GM21737 (cell line): ENCODE results near the gene RACK1.
A peak's percentile ranks its signal among the peaks of the same experiment; 100 is the strongest.
"Not testable (repeated sequence)": the region's sequence is repeated elsewhere in the genome, so short reads cannot be mapped to it uniquely, and the experiment has no call there.

Source experiments
- ATAC-seq: cut with Tn5 transposase; IDR thresholded peaks from one replicate; pipeline ENCODE4 v1.9.1; 2021; ENCODE audit warnings: mild to moderate bottlenecking, moderate library complexity; ENCODE audit not compliant: unreplicated experiment

The RACK1 gene

DNA sequence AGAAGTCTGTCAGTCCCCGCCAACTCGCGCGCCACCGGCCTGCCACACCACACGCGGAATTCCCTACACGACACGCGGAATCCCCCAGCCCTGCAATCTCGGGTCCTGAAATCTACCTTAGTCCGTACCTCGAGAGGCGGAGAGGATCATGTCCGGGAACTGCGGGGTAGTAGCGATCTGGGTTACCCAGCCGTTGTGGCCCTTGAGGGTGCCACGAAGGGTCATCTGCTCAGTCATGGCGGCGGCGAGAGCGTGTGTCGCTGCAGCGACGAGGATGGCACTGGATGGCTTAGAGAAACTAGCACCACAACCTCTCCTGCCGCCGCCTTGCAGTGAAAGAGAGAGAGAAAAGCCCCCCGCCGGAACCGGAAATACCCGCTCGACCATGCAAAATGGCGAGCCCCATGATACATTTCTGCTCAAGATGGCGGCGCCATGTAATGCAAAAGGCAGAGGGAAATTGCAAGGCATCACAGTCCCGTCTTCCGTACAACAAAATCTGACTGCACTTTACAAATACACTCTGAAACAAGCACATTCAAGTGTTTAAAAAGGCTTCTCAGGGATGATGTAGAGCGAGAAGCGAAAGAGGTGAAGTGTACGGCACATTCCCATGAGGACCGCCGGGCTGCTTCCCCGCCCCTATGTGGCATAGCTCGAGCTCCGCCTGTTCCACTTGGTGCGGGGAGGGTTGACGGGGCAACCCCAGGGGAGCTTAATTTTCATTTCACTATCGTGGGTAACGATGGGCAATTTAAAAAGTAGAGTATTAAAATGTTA lies at the start of gene RACK1:
RACK1 (minus strand) TSS at position 343 of the 780 bp plus-strand sequence; CDS start at position 237, 106 bp downstream.
- ATAC-seq = peak; percentile 57

DNA sequence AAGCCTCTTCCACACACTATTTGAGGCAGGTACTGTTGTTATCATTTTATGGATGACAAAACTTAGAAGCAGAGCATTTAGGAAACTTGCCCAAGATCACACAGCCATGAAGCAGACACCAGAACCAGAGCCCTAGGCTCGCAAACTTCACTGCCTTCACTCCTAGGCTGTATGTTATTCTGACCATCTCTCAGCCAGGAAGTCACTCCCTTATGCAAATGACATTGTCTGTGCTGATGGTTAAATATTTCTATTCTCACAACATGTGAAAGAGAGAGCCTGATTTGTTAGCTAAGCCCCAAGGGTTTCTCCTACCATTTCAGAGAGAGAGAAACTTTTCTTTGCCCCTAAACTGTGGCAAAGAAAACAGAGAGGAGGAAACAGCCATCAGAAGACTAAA lies 43.6 kb upstream of the RACK1 start:
- not testable (repeated sequence) for ATAC-seq

DNA sequence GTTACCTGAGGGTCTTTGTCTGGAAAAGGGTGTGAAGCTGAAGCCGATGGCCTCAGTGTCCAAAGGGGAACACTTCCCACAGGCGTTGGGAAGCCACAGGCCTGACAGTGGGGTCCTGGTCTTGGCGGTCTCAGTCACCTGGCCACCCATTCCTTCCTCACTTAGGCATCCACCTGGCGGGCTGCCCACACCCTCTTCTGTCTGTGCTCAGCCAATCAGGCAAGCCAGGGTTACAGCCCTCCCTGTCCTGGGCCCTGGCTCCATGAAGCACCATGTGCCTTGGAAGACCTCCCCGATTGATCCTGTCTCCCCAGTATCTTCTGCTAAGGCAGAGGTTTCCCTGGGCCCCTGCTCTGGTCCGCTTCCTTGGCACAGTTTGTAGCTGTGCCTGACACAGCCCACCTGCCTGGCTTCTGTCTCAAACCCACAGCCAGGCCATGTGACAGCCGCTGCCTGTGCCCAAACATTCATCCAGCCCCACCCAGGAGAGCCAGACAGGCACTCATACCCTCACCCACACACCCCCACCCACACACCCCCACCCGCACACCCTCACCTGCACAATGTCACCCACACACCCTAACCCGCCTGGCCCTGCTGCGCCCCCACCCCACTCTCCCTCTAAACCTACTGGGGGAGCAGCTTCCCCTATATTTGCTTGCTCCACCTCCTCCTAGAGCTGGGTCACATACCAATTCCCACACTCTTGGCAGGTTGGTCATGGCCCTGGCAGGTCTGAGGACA lies 42.4 kb upstream of the RACK1 start:
- ATAC-seq = not testable (repeated sequence)

DNA sequence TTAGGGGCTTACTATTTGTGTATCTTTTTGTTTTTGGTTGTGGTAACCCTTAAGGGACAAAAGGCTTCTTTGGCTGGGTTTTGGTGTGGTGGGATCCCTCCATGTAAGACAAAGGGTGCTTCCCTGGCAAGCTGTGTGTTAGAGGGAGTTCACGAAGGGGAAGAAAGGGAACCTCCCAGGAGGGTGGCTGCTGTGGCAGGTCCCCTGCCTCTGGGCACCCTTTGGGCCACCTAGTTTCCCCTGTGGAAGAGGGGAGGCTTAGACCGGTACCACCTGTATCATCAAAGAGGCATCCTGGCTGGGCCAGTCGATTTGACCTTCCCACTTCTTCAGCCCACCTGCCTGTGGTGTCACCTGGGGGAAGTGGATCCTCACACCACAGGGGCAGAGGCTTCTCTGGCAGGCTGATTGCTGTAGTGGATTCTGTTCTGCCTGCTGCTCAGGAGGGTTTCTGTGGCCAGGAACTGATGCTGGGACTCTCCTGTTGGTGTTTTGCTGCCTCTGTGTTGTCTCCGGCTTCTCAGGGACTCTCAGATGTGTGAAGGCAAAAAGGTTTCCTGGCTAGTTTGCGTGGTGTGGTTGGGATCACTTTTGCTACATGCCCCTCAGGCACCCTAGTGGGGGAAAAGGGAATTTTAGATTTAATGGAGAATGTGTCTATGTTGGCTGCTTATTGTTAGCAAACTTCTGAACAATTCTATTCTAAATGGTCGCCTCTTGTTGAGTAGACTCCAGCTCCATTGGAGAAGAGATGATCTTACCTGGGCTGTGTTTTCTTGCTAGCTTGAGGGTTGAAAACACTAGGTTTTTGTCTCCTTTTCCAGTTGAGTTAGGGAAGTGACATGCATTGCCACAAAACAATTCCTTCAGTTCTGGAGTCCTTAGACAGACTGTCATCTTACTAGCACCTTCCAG lies 40.4 kb upstream of the RACK1 start:
- not testable (repeated sequence) for ATAC-seq

DNA sequence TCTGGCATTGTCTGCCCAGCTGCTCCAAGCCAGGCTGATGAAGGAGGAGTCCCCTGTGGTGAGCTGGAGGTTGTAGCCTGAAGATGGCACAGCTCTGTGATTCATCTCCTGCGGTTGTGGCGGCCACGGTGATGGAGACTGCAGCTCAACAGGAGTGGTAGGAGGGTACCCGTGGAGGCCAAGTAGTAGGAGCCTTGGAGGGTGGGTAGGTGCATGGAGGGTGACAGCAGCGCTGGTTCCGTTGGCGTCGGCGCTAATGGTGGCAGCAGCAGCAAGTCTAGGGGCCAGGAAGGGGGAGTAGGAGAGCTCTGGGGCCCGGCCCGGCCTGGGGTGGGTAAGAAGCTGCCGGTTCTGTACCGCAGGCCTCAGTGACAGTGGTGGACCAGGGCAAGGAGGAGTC lies 39.6 kb upstream of the RACK1 start:
- ATAC-seq = no peak

- no peak for ATAC-seq
Measured at GRCh38 chr5:181282874-181283273, 39.2 kb upstream of the RACK1 start.

- ATAC-seq = not testable (repeated sequence)
Measured at GRCh38 chr5:181282415-181282814, 38.7 kb upstream of the RACK1 start.

- ATAC-seq = no peak
Measured at GRCh38 chr5:181281984-181282316, 38.2 kb upstream of the RACK1 start.

GRCh38 chr5:181281077-181281983 lies 37.6 kb upstream of the RACK1 start:
- ATAC-seq = no peak

DNA sequence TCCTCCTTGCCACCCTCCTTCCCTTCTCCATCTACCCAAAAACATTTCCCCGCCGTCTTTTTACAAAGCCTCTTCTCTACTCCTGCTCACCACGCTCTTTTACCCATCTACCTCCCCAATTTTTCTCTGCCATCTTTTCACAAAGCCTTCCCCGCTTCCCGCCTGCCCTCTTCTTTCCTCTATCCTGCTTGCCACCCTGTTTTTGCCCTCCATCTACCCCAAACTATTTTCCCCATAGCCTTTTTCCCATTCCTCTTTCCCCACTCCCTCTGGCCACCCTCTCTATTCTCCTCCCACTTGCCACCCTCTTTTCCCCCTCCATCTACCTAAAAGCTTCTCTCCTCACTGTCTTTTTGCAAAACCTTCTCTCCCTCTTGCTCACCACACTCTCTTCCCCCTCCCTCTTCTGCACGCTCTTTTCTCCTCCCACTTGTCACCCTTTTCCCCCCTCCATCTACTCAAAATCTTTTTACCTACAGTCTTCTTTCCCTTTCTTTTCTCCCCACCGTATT lies 36.6 kb upstream of the RACK1 start:
- ATAC-seq = no peak

GRCh38 chr5:181273433-181273744 lies 29.7 kb upstream of the RACK1 start:
- not testable (repeated sequence) for ATAC-seq

DNA sequence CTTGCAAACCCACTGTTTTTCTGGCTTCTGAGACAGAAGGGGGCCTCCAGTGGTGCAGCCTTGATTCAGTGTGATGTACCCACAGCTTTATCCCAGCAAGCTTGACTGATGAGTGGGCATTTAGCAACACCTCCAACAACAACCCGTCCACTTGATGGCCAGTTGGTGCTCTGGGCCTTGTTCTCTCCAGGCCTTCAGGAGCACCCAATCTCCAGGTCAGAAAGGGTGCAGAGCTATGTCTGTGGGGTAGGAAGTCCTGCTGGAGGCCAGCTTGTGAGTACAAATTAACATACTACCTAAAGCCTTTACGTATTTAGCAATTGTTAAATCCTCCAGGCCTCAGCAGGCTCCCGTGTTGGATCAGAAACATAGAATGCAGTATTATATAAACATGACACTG lies 27.4 kb upstream of the RACK1 start:
- ATAC-seq = no peak

DNA sequence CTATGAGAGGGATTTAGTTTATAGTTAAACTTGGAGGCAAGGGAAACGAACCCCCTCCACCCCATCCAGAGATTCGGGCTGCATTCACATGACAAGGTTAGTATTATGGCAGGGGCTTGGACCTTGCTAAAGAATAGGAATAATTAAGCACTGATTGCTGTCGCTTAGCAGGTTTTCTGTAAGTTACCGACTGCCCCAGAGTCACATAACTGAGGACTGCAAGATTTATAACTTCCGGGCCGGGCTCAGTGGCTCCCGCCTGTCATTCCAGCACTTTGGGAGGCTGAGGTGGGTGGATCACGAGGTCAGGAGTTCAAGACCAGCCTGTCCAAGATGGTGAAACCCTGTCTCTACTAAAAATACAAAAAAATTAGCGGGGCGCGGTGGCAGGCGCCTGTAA lies 24.2 kb upstream of the RACK1 start:
- ATAC-seq = not testable (repeated sequence)

- not testable (repeated sequence) for ATAC-seq
Measured at GRCh38 chr5:181267291-181267904, 23.7 kb upstream of the RACK1 start.

DNA sequence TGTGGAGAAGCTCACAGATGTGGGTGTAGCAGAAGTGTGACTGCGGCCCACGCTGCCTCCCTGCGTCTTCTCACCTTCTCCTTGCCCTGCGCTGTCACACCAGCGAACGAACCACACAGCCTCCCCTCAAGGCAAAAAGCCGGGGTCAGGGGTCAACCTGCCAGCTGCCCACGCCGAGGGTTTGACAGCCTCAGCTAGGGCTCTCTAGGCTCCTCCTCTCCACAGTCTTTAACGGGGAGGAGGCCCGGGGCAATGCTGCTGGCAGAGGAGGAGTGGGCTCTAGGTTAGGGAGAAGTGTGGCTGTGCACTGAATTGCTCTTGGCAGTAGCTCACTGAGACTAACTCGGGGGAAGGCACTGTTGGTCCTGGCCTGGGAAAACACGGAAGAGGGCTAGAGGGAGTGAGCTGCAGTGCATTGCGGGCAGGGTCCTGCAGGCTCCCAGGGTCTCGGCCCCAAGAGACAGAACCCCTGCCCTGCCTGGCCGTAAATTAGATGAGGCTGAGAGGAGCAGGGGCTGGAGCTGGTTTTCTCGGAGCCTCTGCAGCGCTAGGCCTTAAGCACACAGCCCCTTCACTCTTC lies 21.5 kb upstream of the RACK1 start:
- ATAC-seq = no peak

GRCh38 chr5:181263633-181264032 lies 19.9 kb upstream of the RACK1 start:
- ATAC-seq = no peak

- peak; percentile 48 for ATAC-seq
Measured at GRCh38 chr5:181261320-181262049, 17.8 kb upstream of the RACK1 start.

- ATAC-seq = peak; percentile 80
Measured at GRCh38 chr5:181260720-181261319, 17.1 kb upstream of the RACK1 start, which contains the start of gene TRIM52. TRIM52 (minus strand) TSS chr5:181261143; CDS start chr5:181260813, 330 bp downstream.
